ENCODE measurements around the gene FSHR. TPM values are rescaled to one million over a fixed set of nuclear protein-coding genes. Genes with fewer than 3 reads are reported as not detected.

Gene FSHR
- total RNA-seq, 6 experiments from 2014 or later: not detected

GRCh38 chr2:49044350-49045079 lies 109.8 kb downstream of the FSHR start:
- Mint-ChIP-seq H3K27me3 (ENCODE audit: insufficient read depth) (no peaks in the 10 kb centered on the region; the same call in none of the 2 replicates), H3K4me1 (ENCODE audit: low read depth) (no peaks in the 10 kb centered on the region), H3K9me3 (peaks cover 49% of the 10 kb centered on the region), H3K4me3 (no peak overlapping the region), H3K27ac (no peak overlapping the region), H3K36me3 (ENCODE audit: low read depth) (no peaks in the 10 kb centered on the region)
- no peak for DNase-seq
- no peak for TF ChIP-seq CTCF (IDR thresholded peaks at IDR 0.05)

GRCh38 chr2:49043405-49043982 lies 110.8 kb downstream of the FSHR start:
- TF ChIP-seq CTCF (IDR thresholded peaks at IDR 0.05): no peak
- Mint-ChIP-seq H3K27ac (no peak overlapping the region), H3K9me3 (peaks cover 48% of the 10 kb centered on the region), H3K27me3 (ENCODE audit: insufficient read depth) (no peaks in the 10 kb centered on the region; the same call in none of the 2 replicates), H3K4me3 (no peak overlapping the region), H3K4me1 (ENCODE audit: low read depth) (no peaks in the 10 kb centered on the region), H3K36me3 (ENCODE audit: low read depth) (no peaks in the 10 kb centered on the region)
- DNase-seq: no peak

GRCh38 chr2:49042488-49042887 lies 111.8 kb downstream of the FSHR start:
- Mint-ChIP-seq H3K4me3 (no peak overlapping the region), H3K9me3 (peaks cover 49% of the 10 kb centered on the region), H3K27ac (no peak overlapping the region), H3K36me3 (ENCODE audit: low read depth) (no peaks in the 10 kb centered on the region), H3K27me3 (ENCODE audit: insufficient read depth) (no peaks in the 10 kb centered on the region; the same call in 1 of the 2 replicates), H3K4me1 (ENCODE audit: low read depth) (no peaks in the 10 kb centered on the region)
- DNase-seq: no peak
- no peak for TF ChIP-seq CTCF (IDR thresholded peaks at IDR 0.05)

- H3K4me1 Mint-ChIP-seq (ENCODE audit: low read depth): no peaks in the 10 kb centered on the region
- DNase-seq: no peak
- no peak overlapping the region for H3K4me3 Mint-ChIP-seq
- H3K27me3 Mint-ChIP-seq (ENCODE audit: insufficient read depth): no peaks in the 10 kb centered on the region; the same call in 1 of the 2 replicates
- H3K9me3 Mint-ChIP-seq: peaks cover 41% of the 10 kb centered on the region
- no peak overlapping the region for H3K27ac Mint-ChIP-seq
- no peaks in the 10 kb centered on the region for H3K36me3 Mint-ChIP-seq (ENCODE audit: low read depth)
- TF ChIP-seq CTCF (IDR thresholded peaks at IDR 0.05): no peak
Measured at GRCh38 chr2:49041061-49041460, 113.3 kb downstream of the FSHR start.

GRCh38 chr2:49037197-49037596 lies 117.1 kb downstream of the FSHR start:
- H3K27me3 Mint-ChIP-seq (ENCODE audit: insufficient read depth): no peaks in the 10 kb centered on the region; the same call in 1 of the 2 replicates
- no peak overlapping the region for H3K4me3 Mint-ChIP-seq
- no peaks in the 10 kb centered on the region for H3K4me1 Mint-ChIP-seq (ENCODE audit: low read depth)
- peaks cover 48% of the 10 kb centered on the region for H3K9me3 Mint-ChIP-seq
- H3K27ac Mint-ChIP-seq: no peak overlapping the region
- no peaks in the 10 kb centered on the region for H3K36me3 Mint-ChIP-seq (ENCODE audit: low read depth)
- TF ChIP-seq CTCF (IDR thresholded peaks at IDR 0.05): no peak
- DNase-seq: no peak

Measured in HFFc6 (cell line).